Measurements from ENCODE around the gene NXPH1.

DNA sequence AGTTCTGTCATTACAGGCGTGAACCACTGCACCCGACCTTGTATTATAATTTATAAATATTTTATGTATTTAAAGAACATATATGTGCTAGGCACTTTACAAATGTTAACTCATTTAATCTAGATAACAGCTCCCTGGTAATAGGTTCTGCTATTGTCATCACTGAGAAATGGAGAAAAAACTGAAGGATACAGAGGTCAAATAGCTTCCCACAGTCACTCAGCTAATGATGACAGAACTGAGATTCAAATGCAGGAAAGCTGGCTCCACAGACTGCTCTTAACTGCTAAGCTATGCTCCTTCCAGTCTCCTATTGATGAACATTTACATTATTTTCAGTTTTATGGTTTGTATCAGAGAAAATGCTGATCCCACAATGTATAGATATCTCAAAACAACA, 28.9 kb downstream of the NXPH1 start:
- TF ChIP-seq TAF1 (IDR thresholded peaks at IDR 0.05; ENCODE audit: low read depth) (no peak), NFIC (IDR thresholded peaks at IDR 0.05) (no peak)
